PC-9 (cell line): ENCODE measurements around the gene CSNK2A2. TPM values are rescaled to one million over a fixed set of nuclear protein-coding genes. Genes with fewer than 3 reads are reported as not detected.

Experiments
- BruUV-seq: library from RNA; stranded (reverse); fragments of 400-500 nt; replicated peaks from 2 replicates; lab custom pipeline; 2021; lab: Mats Ljungman, UMichigan
- CTCF ChIA-PET: fragments of 300-600 bp; sonication (Branson Sonifier 250); formaldehyde crosslinking; loops from one replicate; lab custom pipeline; 2022; ENCODE audit warnings: antibody characterized with exemption; lab: Charles Lee
- POLR2A ChIA-PET: fragments of 300-600 bp; sonication (Branson Sonifier 250); formaldehyde crosslinking; loops from one replicate; lab custom pipeline; 2022; ENCODE audit warnings: antibody characterized with exemption; ENCODE audit not compliant: unreplicated experiment; lab: Charles Lee
- DNase-seq, 2 experiments: peaks; one replicate each; pipeline versions ENCODE4 v3.0.0 to v3.0.0-alpha.2; 2015 to 2022; ENCODE audit warnings: mixed read lengths in 1 of 2
- H2AFZ ChIP-seq: fragments of 200-600 bp; sonication (generic); 2 replicates; pipeline ENCODE4 v1.8.1; 2017; ENCODE audit warnings: antibody characterized with exemption
- H3F3A ChIP-seq: fragments of 200-600 bp; sonication (generic); 2 replicates; pipeline ENCODE4 v1.8.1; 2017; ENCODE audit warnings: antibody characterized with exemption, mild to moderate bottlenecking, low read depth; ENCODE audit not compliant: insufficient read depth
- H3K27ac ChIP-seq: fragments of 200-600 bp; sonication (generic); 2 replicates; pipeline ENCODE4 v1.6.1; 2016; ENCODE audit warnings: mixed run types
- H3K27me3 ChIP-seq: fragments of 200-600 bp; sonication (generic); 2 replicates; pipeline ENCODE4 v1.6.1; 2016; ENCODE audit warnings: low read depth, mixed run types; ENCODE audit not compliant: insufficient read depth
- H3K36me3 ChIP-seq: fragments of 200-600 bp; sonication (generic); 2 replicates; pipeline ENCODE4 v1.6.1; 2016; ENCODE audit warnings: low read depth, mixed run types
- H3K4me1 ChIP-seq: fragments of 200-600 bp; sonication (generic); replicated peaks from 2 replicates; pipeline ENCODE4 v1.6.1; 2016; ENCODE audit warnings: mixed run types; ENCODE audit not compliant: insufficient read depth
- H3K4me2 ChIP-seq: fragments of 200-600 bp; sonication (generic); 2 replicates; pipeline ENCODE4 v1.6.1; 2017; ENCODE audit warnings: mixed run types
- H3K4me3 ChIP-seq: fragments of 200-600 bp; sonication (generic); 2 replicates; pipeline ENCODE4 v1.6.1; 2016; ENCODE audit warnings: mixed run types
- H3K79me2 ChIP-seq: fragments of 200-600 bp; sonication (generic); 2 replicates; pipeline ENCODE4 v1.6.1; 2017; ENCODE audit warnings: low read depth, mixed run types
- H3K9me2 ChIP-seq: fragments of 200-600 bp; sonication (generic); 2 replicates; pipeline ENCODE4 v1.8.1; 2017; ENCODE audit warnings: mild to moderate bottlenecking; ENCODE audit not compliant: insufficient read depth
- H3K9me3 ChIP-seq: fragments of 200-600 bp; sonication (generic); 2 replicates; pipeline ENCODE4 v1.8.1; 2016; ENCODE audit warnings: low read depth; ENCODE audit not compliant: insufficient read depth
- H4K20me1 ChIP-seq: fragments of 200-600 bp; sonication (generic); 2 replicates; pipeline ENCODE4 v1.8.1; 2017; ENCODE audit not compliant: insufficient read depth
- CTCF ChIP-seq: fragments of 200-600 bp; sonication (generic); conservative IDR thresholded peaks from 2 replicates; pipeline ENCODE4 v1.6.1; 2017; ENCODE audit warnings: mixed run types, antibody characterized with exemption, mild to moderate bottlenecking, moderate library complexity
- EZH2 ChIP-seq: fragments of 200-600 bp; sonication (generic); IDR thresholded peaks from 2 replicates; pipeline ENCODE4 v1.8.0; 2017; ENCODE audit warnings: antibody characterized with exemption, low read depth
- intact Hi-C: fragments of 100-400 bp; cut with micrococcal nuclease; formaldehyde crosslinking; loops from one replicate; pipeline ENCODE4 v1.10.0; 2022; ENCODE audit not compliant: unreplicated experiment
- total RNA-seq: library from RNA; stranded (reverse); gene quantifications from 2 replicates; pipeline ENCODE4 v1.2.3, GENCODE V29; 2021

CSNK2A2 gene
- total RNA-seq, 1 experiment from 2014 or later: 100 TPM

- Histone ChIP-seq H3K9me3 (no peaks in the 10 kb centered on the region), H2AFZ (no peak overlapping the region), H3K4me1 (no peaks in the 10 kb centered on the region), H3K4me3 (no peak overlapping the region), H3K4me2 (no peak overlapping the region), H3K79me2 (no peaks in the 10 kb centered on the region), H3K27me3 (no peaks in the 10 kb centered on the region), H4K20me1 (no peaks in the 10 kb centered on the region), H3F3A (peaks cover 11% of the 10 kb centered on the region; the same call in 1 of the 2 replicates), H3K27ac (no peak overlapping the region), H3K36me3 (peaks cover 16% of the 10 kb centered on the region), H3K9me2 (no peaks in the 10 kb centered on the region)
- BruUV-seq: no TSS peak
- intact Hi-C loops: no loop called here
- no peak for DNase-seq
- POLR2A ChIA-PET: no interaction called here
- TF ChIP-seq CTCF: no peak
- no peak for TF ChIP-seq EZH2
- CTCF ChIA-PET: interaction anchor here (0.6 kb wide), 1 partner anchor 61 kb away, joined by 3 read pairs; no protein-coding TSS in a partner anchor
Measured at GRCh38 chr16:58157951-58158540, 39.9 kb downstream of the CSNK2A2 start.

GRCh38 chr16:58157239-58157638 lies 40.7 kb downstream of the CSNK2A2 start:
- H3K4me3 ChIP-seq: no peak overlapping the region
- no peaks in the 10 kb centered on the region for H3K9me3 ChIP-seq
- ChIA-PET CTCF (no interaction called here), POLR2A (no interaction called here)
- no TSS peak for BruUV-seq
- no peaks in the 10 kb centered on the region for H3K79me2 ChIP-seq
- TF ChIP-seq CTCF (no peak), EZH2 (no peak)
- no peaks in the 10 kb centered on the region for H3K4me1 ChIP-seq
- no peak overlapping the region for H3K27ac ChIP-seq
- H3K4me2 ChIP-seq: no peak overlapping the region
- no peak for DNase-seq
- H3K36me3 ChIP-seq: peaks cover 14% of the 10 kb centered on the region
- peaks cover 11% of the 10 kb centered on the region; the same call in 1 of the 2 replicates for H3F3A ChIP-seq
- H4K20me1 ChIP-seq: no peaks in the 10 kb centered on the region
- intact Hi-C loops: no loop called here
- H2AFZ ChIP-seq: no peak overlapping the region
- H3K27me3 ChIP-seq: no peaks in the 10 kb centered on the region
- H3K9me2 ChIP-seq: no peaks in the 10 kb centered on the region

DNA sequence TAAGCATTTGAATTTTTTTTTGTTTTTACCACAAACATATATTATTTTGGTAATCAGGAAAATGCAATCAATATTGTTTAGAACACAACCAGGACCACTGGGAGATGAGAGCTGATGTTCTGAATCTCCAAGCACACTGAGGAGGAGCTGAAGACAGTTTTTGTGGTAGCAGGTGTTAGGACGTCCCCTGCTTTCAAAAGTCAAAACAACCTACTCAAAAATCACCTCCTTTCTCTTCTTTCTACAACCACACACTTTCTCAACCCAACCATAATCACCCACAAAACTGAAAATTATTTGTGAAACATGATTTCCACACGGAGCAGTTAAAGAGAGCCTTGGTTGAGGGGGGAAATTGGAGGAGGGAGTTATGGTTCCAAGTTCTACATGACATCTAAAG lies 42.1 kb downstream of the CSNK2A2 start:
- intact Hi-C loops: no loop called here
- Histone ChIP-seq H3K27me3 (no peaks in the 10 kb centered on the region), H3K79me2 (no peaks in the 10 kb centered on the region), H3K4me3 (no peak overlapping the region), H4K20me1 (no peaks in the 10 kb centered on the region), H3K4me2 (no peak overlapping the region), H3K9me2 (no peaks in the 10 kb centered on the region), H3K27ac (no peak overlapping the region), H2AFZ (no peak overlapping the region), H3K36me3 (peaks cover 3% of the 10 kb centered on the region; the same call in 1 of the 2 replicates), H3F3A (peaks cover 11% of the 10 kb centered on the region; the same call in 1 of the 2 replicates), H3K4me1 (no peaks in the 10 kb centered on the region), H3K9me3 (no peaks in the 10 kb centered on the region)
- no TSS peak for BruUV-seq
- CTCF ChIA-PET: no interaction called here
- TF ChIP-seq EZH2 (no peak), CTCF (no peak)
- no peak for DNase-seq
- POLR2A ChIA-PET: no interaction called here
